ENCODE data around the gene SLFN11. TPM values are rescaled to one million over a fixed set of nuclear protein-coding genes. Genes with fewer than 3 reads are reported as not detected.
A peak's percentile ranks its signal among the peaks of the same experiment; 100 is the strongest.

Gene SLFN11
- total RNA-seq, 2 donors from 2014 or later, result 19.8 to 20.8 TPM

- no peak for TF ChIP-seq CTCF (IDR thresholded peaks at IDR 0.05)
- H3K4me1 ChIP-seq, result peaks cover 0 to 10% of the 10 kb centered on the region in 2 donors
- DNase-seq (ENCODE audit: low spot score), result no peak
- H3K27me3 ChIP-seq, result no peaks in the 10 kb centered on the region
- H3K36me3 ChIP-seq, result no peaks in the 10 kb centered on the region
- no peaks in the 10 kb centered on the region for H3K9me3 ChIP-seq
- H3K27ac ChIP-seq, result peak overlapping the region in 1 of 2 donors; percentile 26
- H3K4me3 ChIP-seq, result no peak overlapping the region
These were observed 4.3 kb upstream of the SLFN11 start for GRCh38 chr17:35377706-35378105.

GRCh38 chr17:35377068-35377467, 3.6 kb upstream of the SLFN11 start:
- H3K36me3 ChIP-seq, result no peaks in the 10 kb centered on the region
- peak overlapping the region in 1 of 2 donors; percentile 26 for H3K27ac ChIP-seq
- no peak for DNase-seq (ENCODE audit: low spot score)
- no peak for TF ChIP-seq CTCF (IDR thresholded peaks at IDR 0.05)
- H3K9me3 ChIP-seq, result no peaks in the 10 kb centered on the region
- H3K4me1 ChIP-seq, result peaks cover 0 to 17% of the 10 kb centered on the region in 2 donors
- no peaks in the 10 kb centered on the region for H3K27me3 ChIP-seq
- no peak overlapping the region for H3K4me3 ChIP-seq

GRCh38 chr17:35376245-35376644, 2.8 kb upstream of the SLFN11 start:
- Histone ChIP-seq H3K27ac (peak overlapping the region; percentile 50 to 52), H3K4me1 (peaks cover 0 to 17% of the 10 kb centered on the region in 2 donors), H3K4me3 (peak overlapping the region in 1 of 2 donors; percentile 13), H3K27me3 (no peaks in the 10 kb centered on the region), H3K36me3 (no peaks in the 10 kb centered on the region), H3K9me3 (peaks cover 0 to 2% of the 10 kb centered on the region in 2 donors)
- DNase-seq (ENCODE audit: low spot score), result no peak
- TF ChIP-seq CTCF (IDR thresholded peaks at IDR 0.05), result no peak

GRCh38 chr17:35374766-35375344, 1.4 kb upstream of the SLFN11 start:
- no peaks in the 10 kb centered on the region for H3K36me3 ChIP-seq
- H3K4me1 ChIP-seq, result peaks cover 0 to 17% of the 10 kb centered on the region in 2 donors
- peak overlapping the region; percentile 92 for H3K27ac ChIP-seq
- no peaks in the 10 kb centered on the region for H3K27me3 ChIP-seq
- H3K9me3 ChIP-seq, result peaks cover 0 to 13% of the 10 kb centered on the region in 2 donors
- DNase-seq (ENCODE audit: low spot score), result no peak
- peak overlapping the region; percentile 67 to 72 for H3K4me3 ChIP-seq
- no peak for TF ChIP-seq CTCF (IDR thresholded peaks at IDR 0.05)

- Histone ChIP-seq H3K27ac (peak overlapping the region; percentile 92), H3K4me1 (peaks cover 0 to 17% of the 10 kb centered on the region in 2 donors), H3K4me3 (peak overlapping the region; percentile 67 to 72), H3K36me3 (no peaks in the 10 kb centered on the region), H3K9me3 (peaks cover 0 to 14% of the 10 kb centered on the region in 2 donors), H3K27me3 (no peaks in the 10 kb centered on the region)
- no peak for TF ChIP-seq CTCF (IDR thresholded peaks at IDR 0.05)
- DNase-seq (ENCODE audit: low spot score), result peak; percentile 70
These were observed 754 bp upstream of the SLFN11 start for GRCh38 chr17:35373984-35374765.
